ENCODE results near the gene NSDHL.
"Not testable (repeated sequence)": the region's sequence is repeated elsewhere in the genome, so short reads cannot be mapped to it uniquely, and the experiment has no call there.

NSDHL gene

GRCh38 chrX:152830312-152831305 is at the start of gene NSDHL, which contains the start of gene CETN2:
TSS of gene NSDHL (plus strand) at chrX:152831063. CDS start at chrX:152846325, 15,262 bp downstream.
TSS of gene CETN2 (minus strand) at chrX:152830757. CDS start at chrX:152830710, 47 bp downstream.
- DNase-seq = peak; percentile 87

- not testable (repeated sequence) for DNase-seq
Measured at GRCh38 chrX:152787062-152787461, 43.8 kb upstream of the NSDHL start.

- DNase-seq = no peak
Measured at GRCh38 chrX:152798945-152799344, 31.9 kb upstream of the NSDHL start.

GRCh38 chrX:152806035-152806434 is 24.8 kb upstream of the NSDHL start:
- DNase-seq = no peak

GRCh38 chrX:152810403-152810802 is 20.5 kb upstream of the NSDHL start:
- no peak for DNase-seq

- DNase-seq = no peak
Measured at GRCh38 chrX:152813206-152813605, 17.7 kb upstream of the NSDHL start.

GRCh38 chrX:152814048-152814447 is 16.8 kb upstream of the NSDHL start:
- no peak for DNase-seq

- no peak for DNase-seq
Measured at GRCh38 chrX:152817078-152817764, 13.6 kb upstream of the NSDHL start.

- DNase-seq = no peak
Measured at GRCh38 chrX:152818356-152818755, 12.5 kb upstream of the NSDHL start.

- DNase-seq = no peak
Measured at GRCh38 chrX:152819266-152819665, 11.6 kb upstream of the NSDHL start.

- DNase-seq = no peak
Measured at GRCh38 chrX:152819732-152820131, 11.1 kb upstream of the NSDHL start.

GRCh38 chrX:152821145-152821765 is 9.6 kb upstream of the NSDHL start:
- peak; percentile 16 for DNase-seq

- DNase-seq = no peak
Measured at GRCh38 chrX:152822383-152823086, 8.3 kb upstream of the NSDHL start.

- DNase-seq = no peak
Measured at GRCh38 chrX:152823657-152824056, 7.2 kb upstream of the NSDHL start.

- DNase-seq = no peak
Measured at GRCh38 chrX:152824841-152825374, 6.0 kb upstream of the NSDHL start.

- no peak for DNase-seq
Measured at GRCh38 chrX:152831391-152831790, 528 bp downstream of the NSDHL start.

GRCh38 chrX:152832520-152832919 is 1.7 kb downstream of the NSDHL start:
- no peak for DNase-seq

- no peak for DNase-seq
Measured at GRCh38 chrX:152833378-152833777, 2.5 kb downstream of the NSDHL start.

GRCh38 chrX:152835470-152835869 is 4.6 kb downstream of the NSDHL start:
- DNase-seq = not testable (repeated sequence)

- no peak for DNase-seq
Measured at GRCh38 chrX:152842772-152843338, 12.0 kb downstream of the NSDHL start.

- DNase-seq = no peak
Measured at GRCh38 chrX:152843852-152844251, 13.0 kb downstream of the NSDHL start.

GRCh38 chrX:152844256-152844655 is 13.4 kb downstream of the NSDHL start:
- no peak for DNase-seq

Data from NCI-H2171 (cell line).